Body of pancreas (tissue), 4 donors: ENCODE measurements around the gene VAPA. TPM values are rescaled to one million over a fixed set of nuclear protein-coding genes. Genes with fewer than 3 reads are reported as not detected.

Experiments
- ATAC-seq: fragments of 150-250 bp; one replicate; pipeline ENCODE4 v1.9.1; 2016
- DNase-seq, 4 donors: peaks; one replicate each; pipeline ENCODE4 v3.0.0-alpha.2; 2019
- H3K27ac ChIP-seq, 4 donors: fragments of 200-600 bp; sonication (generic); 1 replicate in 3 of 4; 2 replicates in 1 of 4; pipeline versions ENCODE4 v1.5.1 to v1.6.1; 2016 to 2019; ENCODE audit warnings: mild to moderate bottlenecking in 1 of 4, mixed read lengths in 1 of 4, moderate library complexity in 1 of 4
- H3K27me3 ChIP-seq, 2 donors: fragments of 200-600 bp; sonication (generic); one replicate each; pipeline ENCODE4 v1.6.0; 2016; ENCODE audit warnings: mild to moderate bottlenecking in 1 of 2
- H3K36me3 ChIP-seq, 2 donors: fragments of 200-600 bp; sonication (generic); replicated peaks in 1 of 2; 2 replicates each; pipeline ENCODE4 v1.5.1; 2016; ENCODE audit warnings: low read depth in 2 of 2; ENCODE audit not compliant: insufficient read depth in 1 of 2
- H3K4me1 ChIP-seq: fragments of 200-600 bp; sonication (generic); one replicate; pipeline ENCODE4 v1.6.0; 2016
- H3K4me3 ChIP-seq, 2 donors: fragments of 200-600 bp; sonication (generic); 1 replicate in 1 of 2; 2 replicates in 1 of 2; pipeline ENCODE4 v1.5.1; 2016 to 2019
- H3K9me3 ChIP-seq, 3 donors: fragments of 200-600 bp; sonication (generic); 1 replicate in 2 of 3; 2 replicates in 1 of 3; pipeline ENCODE4 v1.5.1; 2016
- CTCF ChIP-seq, 7 experiments: fragments of 450-650 bp in 4 of 7; fragments of 200-600 bp in 3 of 7; sonication (generic) in 3 of 7; IDR thresholded peaks; one replicate each; pipeline ENCODE4 v1.5.1; 2016 to 2019; ENCODE audit warnings: antibody characterized with exemption in 7 of 7
- POLR2A ChIP-seq, 3 donors: fragments of 450-650 bp; IDR thresholded peaks; one replicate each; pipeline ENCODE4 v1.6.1; 2016; ENCODE audit warnings: antibody characterized with exemption in 3 of 3, mild to moderate bottlenecking in 2 of 3
- WGBS, 2 donors: methylation state at CpG; one replicate each; pipeline ENCODE4 v1.1.5; 2017; 5-methylcytosine and 5-hydroxymethylcytosine counted together
- intact Hi-C: fragments of 100-400 bp; cut with DNase I; formaldehyde crosslinking; loops from one replicate; pipeline ENCODE4 v1.15.1; 2023
- total RNA-seq, 2 donors: library from RNA; depleted of rRNA; stranded (reverse); fragments of >200 nt; gene quantifications; one replicate each; pipeline ENCODE4 v1.1.0, GENCODE V29; 2016

Gene VAPA
- total RNA-seq, 2 donors from 2014 or later, result 58.7 to 113 TPM

GRCh38 chr18:9941660-9942059 is 27.8 kb downstream of the VAPA start:
- intact Hi-C loops, result no loop called here
- DNase-seq, result no peak
- TF ChIP-seq CTCF (IDR thresholded peaks at IDR 0.05), result no peak
- TF ChIP-seq POLR2A (IDR thresholded peaks at IDR 0.05), result no peak
- 89 to 98% methylated on average over 1 of the region's 1 CpG for WGBS, 2 donors
- Histone ChIP-seq H3K36me3 (peaks cover 0 to 16% of the 10 kb centered on the region in 2 donors), H3K4me3 (no peak overlapping the region), H3K27me3 (no peaks in the 10 kb centered on the region), H3K9me3 (no peaks in the 10 kb centered on the region), H3K4me1 (peaks cover 5% of the 10 kb centered on the region), H3K27ac (no peak overlapping the region)
- ATAC-seq, result no peak

DNA sequence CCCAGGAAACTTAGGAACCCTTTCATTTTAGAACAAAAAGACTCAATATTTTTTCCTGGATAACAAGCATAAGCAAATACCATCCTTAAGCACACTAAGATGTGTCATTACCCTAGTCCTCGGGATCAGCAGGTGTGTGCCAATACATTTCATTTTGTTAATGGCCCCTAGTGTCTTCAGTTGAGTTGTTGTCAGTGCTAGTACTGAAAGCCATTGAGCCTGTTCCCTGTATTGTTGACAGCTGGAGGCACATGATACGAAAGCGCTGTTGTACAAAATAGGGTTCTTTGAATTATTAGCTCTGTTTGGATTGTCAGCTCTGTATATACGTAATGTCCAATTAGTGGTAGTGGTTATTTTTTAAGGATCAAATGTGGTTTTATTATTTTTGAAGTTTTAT is 29.5 kb downstream of the VAPA start:
- intact Hi-C loops, result no loop called here
- peaks cover 0 to 17% of the 10 kb centered on the region in 2 donors for H3K36me3 ChIP-seq

GRCh38 chr18:9944805-9945204 is 31.0 kb downstream of the VAPA start:
- DNase-seq, result no peak
- Histone ChIP-seq H3K4me3 (no peak overlapping the region), H3K36me3 (peaks cover 0 to 19% of the 10 kb centered on the region in 2 donors), H3K4me1 (peaks cover 4% of the 10 kb centered on the region), H3K9me3 (no peaks in the 10 kb centered on the region), H3K27ac (no peak overlapping the region), H3K27me3 (no peaks in the 10 kb centered on the region)
- no peak for TF ChIP-seq POLR2A (IDR thresholded peaks at IDR 0.05)
- intact Hi-C loops, result no loop called here
- ATAC-seq, result no peak
- WGBS, 2 donors, result 85 to 86% methylated on average over 3 of the region's 3 CpGs

More for the DNA sequence above, 29.5 kb downstream of the VAPA start:
- Histone ChIP-seq H3K9me3 (no peaks in the 10 kb centered on the region), H3K27ac (no peak overlapping the region), H3K4me3 (no peak overlapping the region), H3K27me3 (no peaks in the 10 kb centered on the region), H3K4me1 (no peaks in the 10 kb centered on the region)
- 92 to 95% methylated on average over 4 of the region's 4 CpGs for WGBS, 2 donors
- TF ChIP-seq CTCF (IDR thresholded peaks at IDR 0.05), result no peak
- TF ChIP-seq POLR2A (IDR thresholded peaks at IDR 0.05), result no peak
- DNase-seq (no peak), ATAC-seq (no peak)

DNA sequence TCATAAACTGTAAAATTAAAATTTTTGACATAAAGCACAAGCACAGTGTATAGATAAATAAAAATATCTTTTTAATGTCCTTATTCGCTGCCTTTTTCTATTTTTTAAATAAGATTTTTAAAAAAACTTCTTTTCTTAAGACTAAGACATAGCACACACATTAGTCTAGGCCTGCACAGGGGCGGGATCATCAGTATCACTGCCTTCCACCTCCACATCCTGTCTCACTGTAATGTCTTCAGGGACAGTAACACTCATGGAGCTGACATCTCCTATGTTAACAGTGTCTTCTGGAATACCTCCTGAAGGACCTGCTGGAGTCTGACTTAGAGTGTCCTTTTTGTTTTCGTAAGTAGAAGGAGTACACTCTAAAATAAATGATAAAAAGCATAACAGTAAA is 33.0 kb downstream of the VAPA start:
- no peak overlapping the region for H3K4me3 ChIP-seq
- peaks cover 8% of the 10 kb centered on the region for H3K4me1 ChIP-seq
- H3K9me3 ChIP-seq, result no peaks in the 10 kb centered on the region
- H3K27me3 ChIP-seq, result no peaks in the 10 kb centered on the region
- intact Hi-C loops, result no loop called here
- no peak for DNase-seq
- no peak overlapping the region for H3K27ac ChIP-seq
- TF ChIP-seq CTCF (IDR thresholded peaks at IDR 0.05), result no peak
- no peak for TF ChIP-seq POLR2A (IDR thresholded peaks at IDR 0.05)
- peaks cover 0 to 15% of the 10 kb centered on the region in 2 donors for H3K36me3 ChIP-seq
- ATAC-seq, result no peak
- 93 to 96% methylated on average over 3 of the region's 3 CpGs for WGBS, 2 donors

GRCh38 chr18:9947248-9947647 is 33.4 kb downstream of the VAPA start:
- Histone ChIP-seq H3K4me1 (peaks cover 8% of the 10 kb centered on the region), H3K36me3 (peaks cover 0 to 15% of the 10 kb centered on the region in 2 donors), H3K4me3 (no peak overlapping the region), H3K27ac (no peak overlapping the region), H3K27me3 (no peaks in the 10 kb centered on the region), H3K9me3 (no peaks in the 10 kb centered on the region)
- intact Hi-C loops, result no loop called here
- DNase-seq, result no peak
- ATAC-seq, result no peak
- TF ChIP-seq POLR2A (IDR thresholded peaks at IDR 0.05) (no peak), CTCF (IDR thresholded peaks at IDR 0.05) (no peak)
- WGBS, 2 donors, result 33 to 42% methylated on average over 1 of the region's 1 CpG
